Mesenchymal stem cell (in vitro differentiated cells and primary cell): ENCODE measurements around the gene ADGRV1.

ENCODE experiments used
- DNase-seq: peaks from one replicate; pipeline ENCODE4 v3.0.0-alpha.2; 2013
- H2AFZ ChIP-seq: one replicate; pipeline ENCODE4 v1.6.1; 2013; ENCODE audit warnings: low read depth, mild to moderate bottlenecking, control low read depth, inconsistent platforms, low read length, moderate library complexity
- H2AK5ac ChIP-seq: 2 replicates; pipeline ENCODE4 v1.6.1; 2013; ENCODE audit warnings: low read length, moderate library complexity, mild to moderate bottlenecking, inconsistent platforms; ENCODE audit not compliant: severe bottlenecking
- H2BK120ac ChIP-seq: one replicate; pipeline ENCODE4 v1.6.1; 2013; ENCODE audit warnings: low read depth, mild to moderate bottlenecking, inconsistent platforms, low read length, moderate library complexity
- H2BK12ac ChIP-seq, 2 experiments: one replicate each; pipeline ENCODE4 v1.6.1; 2013; ENCODE audit warnings: inconsistent platforms in 2 of 2, low read length in 2 of 2, mild to moderate bottlenecking in 2 of 2, moderate library complexity in 2 of 2, control low read depth in 1 of 2
- H2BK15ac ChIP-seq: one replicate; pipeline ENCODE4 v1.6.1; 2013; ENCODE audit warnings: mild to moderate bottlenecking, low read depth, inconsistent platforms; ENCODE audit not compliant: poor library complexity, severe bottlenecking
- H2BK5ac ChIP-seq: 2 replicates; pipeline ENCODE4 v1.6.1; 2013; ENCODE audit warnings: low read depth, mild to moderate bottlenecking, low read length, control low read depth, inconsistent platforms; ENCODE audit not compliant: poor library complexity, severe bottlenecking
- H3K14ac ChIP-seq, 2 experiments: one replicate each; pipeline ENCODE4 v1.6.1; 2013; ENCODE audit warnings: inconsistent platforms in 2 of 2, low read length in 2 of 2, control low read depth in 1 of 2, mild to moderate bottlenecking in 1 of 2, moderate library complexity in 1 of 2
- H3K18ac ChIP-seq, 2 experiments: one replicate each; pipeline ENCODE4 v1.6.1; 2013; ENCODE audit warnings: inconsistent platforms in 2 of 2, low read length in 2 of 2, control low read depth in 1 of 2, low read depth in 1 of 2, mild to moderate bottlenecking in 1 of 2
- H3K23ac ChIP-seq, 2 experiments: one replicate each; pipeline ENCODE4 v1.6.1; 2013; ENCODE audit warnings: inconsistent platforms in 2 of 2, low read length in 2 of 2, mild to moderate bottlenecking in 2 of 2, moderate library complexity in 2 of 2, control low read depth in 1 of 2
- H3K27ac ChIP-seq: 2 replicates; pipeline ENCODE4 v1.5.1; 2013; ENCODE audit warnings: mild to moderate bottlenecking, moderate library complexity, low read length, control low read depth, inconsistent platforms; ENCODE audit not compliant: poor library complexity, severe bottlenecking
- H3K27me3 ChIP-seq, 2 experiments: 2 replicates each; pipeline versions ENCODE4 v1.6.1 to v1.7.0; 2013; ENCODE audit warnings: low read length in 2 of 2, mild to moderate bottlenecking in 2 of 2, moderate library complexity in 2 of 2, control low read depth in 1 of 2, inconsistent platforms in 1 of 2; ENCODE audit not compliant: control insufficient read depth in 1 of 2, insufficient read depth in 1 of 2
- H3K36me3 ChIP-seq, 2 experiments: 2 replicates each; pipeline versions ENCODE4 v1.6.1 to v1.7.0; 2013; ENCODE audit warnings: low read length in 2 of 2, control low read depth in 1 of 2, inconsistent platforms in 1 of 2, low read depth in 1 of 2, mild to moderate bottlenecking in 1 of 2; ENCODE audit not compliant: insufficient read depth in 2 of 2, control insufficient read depth in 1 of 2
- H3K4ac ChIP-seq, 2 experiments: one replicate each; pipeline ENCODE4 v1.6.1; 2013; ENCODE audit warnings: inconsistent platforms in 2 of 2, low read length in 2 of 2, mild to moderate bottlenecking in 2 of 2, moderate library complexity in 2 of 2, control low read depth in 1 of 2, low read depth in 1 of 2
- H3K4me1 ChIP-seq: 2 replicates; pipeline ENCODE4 v1.6.1; 2013; ENCODE audit warnings: low read depth, low read length, control low read depth; ENCODE audit not compliant: control insufficient read depth, insufficient read depth
- H3K4me2 ChIP-seq: 2 replicates; pipeline ENCODE4 v1.6.1; 2013; ENCODE audit warnings: low read length, mild to moderate bottlenecking, inconsistent platforms; ENCODE audit not compliant: poor library complexity, severe bottlenecking
- H3K4me3 ChIP-seq, 2 experiments: 2 replicates each; pipeline versions ENCODE4 v1.5.1 to v1.7.0; 2013; ENCODE audit warnings: low read length in 2 of 2, mild to moderate bottlenecking in 2 of 2, control low read depth in 1 of 2, low read depth in 1 of 2; ENCODE audit not compliant: insufficient read depth in 1 of 2
- H3K79me1 ChIP-seq: replicated peaks from 2 replicates; pipeline ENCODE4 v1.6.1; 2013; ENCODE audit warnings: mild to moderate bottlenecking, control low read depth, low read length, inconsistent platforms; ENCODE audit not compliant: poor library complexity, severe bottlenecking
- H3K9ac ChIP-seq: 2 replicates; pipeline ENCODE4 v1.7.0; 2013; ENCODE audit warnings: mild to moderate bottlenecking, low read length, moderate library complexity
- H3K9me3 ChIP-seq: 2 replicates; pipeline ENCODE4 v1.7.0; 2013; ENCODE audit warnings: mild to moderate bottlenecking, low read length; ENCODE audit not compliant: control insufficient read depth
- H4K8ac ChIP-seq: one replicate; pipeline ENCODE4 v1.6.1; 2013; ENCODE audit warnings: inconsistent platforms, mild to moderate bottlenecking, low read length, moderate library complexity
- H4K91ac ChIP-seq: one replicate; pipeline ENCODE4 v1.6.1; 2013; ENCODE audit warnings: mild to moderate bottlenecking, low read length, inconsistent platforms
- WGBS: methylation state at CpG from one replicate; pipeline ENCODE4 v1.1.7; 2013; ENCODE audit warnings: mixed read lengths; 5-methylcytosine and 5-hydroxymethylcytosine counted together

The ADGRV1 gene

DNA sequence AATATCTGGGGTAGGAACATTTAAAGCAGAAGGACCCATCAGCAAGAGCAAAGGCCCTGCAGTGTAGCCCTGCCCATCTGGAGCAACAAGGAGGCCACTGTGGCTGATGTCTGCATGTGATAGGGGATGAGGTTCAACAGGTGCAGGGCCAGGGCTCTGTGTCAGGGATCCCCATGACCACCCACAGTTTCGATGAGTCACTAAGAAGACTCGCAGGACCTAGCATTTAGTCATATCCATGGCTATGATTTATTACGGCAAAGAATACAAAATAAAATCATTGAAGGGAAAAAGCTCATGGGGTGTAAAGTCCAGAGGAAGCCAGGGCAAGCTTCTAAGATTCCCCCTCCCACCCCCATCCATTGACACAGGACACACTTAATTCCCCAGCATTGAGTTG lies 188.6 kb downstream of the ADGRV1 start:
- no peak for DNase-seq
- no peak overlapping the region for H3K27ac ChIP-seq
- H3K4ac ChIP-seq = peak overlapping the region in 1 of 2 experiments; percentile 15
- H3K4me3 ChIP-seq = no peak overlapping the region
- no peak overlapping the region for H2AFZ ChIP-seq
- no peak overlapping the region for H3K9ac ChIP-seq
- H3K4me2 ChIP-seq = no peak overlapping the region
- H2AK5ac ChIP-seq = no peak overlapping the region
- no peaks in the 10 kb centered on the region for H3K9me3 ChIP-seq
- no peak overlapping the region for H2BK120ac ChIP-seq
- no peak overlapping the region for H2BK5ac ChIP-seq
- H3K18ac ChIP-seq = no peak overlapping the region
- H4K91ac ChIP-seq = no peak overlapping the region
- peaks cover 1% of the 10 kb centered on the region for H3K4me1 ChIP-seq
- no peak overlapping the region for H2BK15ac ChIP-seq
- H3K27me3 ChIP-seq = peaks cover 0 to 18% of the 10 kb centered on the region in 2 experiments
- H3K79me1 ChIP-seq = no peaks in the 10 kb centered on the region
- H3K23ac ChIP-seq = no peak overlapping the region
- H2BK12ac ChIP-seq = no peak overlapping the region
- H3K36me3 ChIP-seq = no peaks in the 10 kb centered on the region
- H3K14ac ChIP-seq = no peak overlapping the region
- H4K8ac ChIP-seq = no peak overlapping the region
- WGBS = 41% methylated on average over 3 of the region's 3 CpGs

DNA sequence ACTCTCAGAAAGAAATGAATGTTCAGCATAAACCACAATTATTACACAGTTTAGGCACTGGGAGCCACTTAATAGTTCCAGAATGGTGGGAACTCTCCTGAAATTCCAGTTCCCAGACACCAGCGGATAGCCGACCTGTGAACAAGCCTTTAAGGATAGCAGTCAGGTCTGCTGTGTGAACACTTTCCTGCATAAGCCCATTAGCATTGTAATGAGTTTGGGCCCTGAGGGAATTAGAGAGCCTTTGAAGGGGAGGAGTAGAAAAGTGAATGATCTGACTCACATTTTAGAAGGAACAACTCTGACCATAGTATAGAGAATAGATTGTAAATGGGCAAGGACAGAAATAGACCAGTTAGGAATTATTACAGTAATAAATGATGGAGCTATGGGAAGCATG lies 189.1 kb downstream of the ADGRV1 start:
- Histone ChIP-seq H3K36me3 (no peaks in the 10 kb centered on the region), H4K91ac (no peak overlapping the region)
- 88% methylated on average over 2 of the region's 2 CpGs for WGBS

DNA sequence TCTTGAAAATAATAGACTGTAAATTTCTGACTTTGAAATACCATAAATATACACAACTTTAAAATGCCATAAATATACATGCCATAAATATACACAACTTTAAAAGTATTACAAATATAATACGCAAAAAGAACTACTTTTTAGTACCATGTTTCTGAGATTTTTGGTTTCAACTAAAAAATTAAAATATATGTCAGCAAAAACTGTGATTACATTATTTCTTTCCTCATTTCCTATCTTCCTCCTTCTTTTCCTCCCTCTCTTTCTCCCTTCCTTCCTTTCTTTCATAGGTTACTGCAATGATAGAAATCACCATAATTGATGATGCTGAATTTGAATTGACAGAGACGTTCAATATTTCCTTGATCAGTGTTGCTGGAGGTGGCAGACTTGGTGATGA lies 200.5 kb downstream of the ADGRV1 start:
- Histone ChIP-seq H3K4me3 (no peak overlapping the region), H2AFZ (no peak overlapping the region), H3K23ac (no peak overlapping the region), H3K79me1 (no peaks in the 10 kb centered on the region), H3K9ac (no peak overlapping the region), H3K18ac (no peak overlapping the region), H3K27ac (no peak overlapping the region), H3K36me3 (no peaks in the 10 kb centered on the region), H4K8ac (no peak overlapping the region), H3K4me1 (no peaks in the 10 kb centered on the region), H2BK15ac (no peak overlapping the region), H2BK12ac (no peak overlapping the region), H2BK5ac (no peak overlapping the region), H3K27me3 (no peaks in the 10 kb centered on the region), H4K91ac (no peak overlapping the region), H2AK5ac (no peak overlapping the region), H2BK120ac (no peak overlapping the region), H3K14ac (no peak overlapping the region), H3K9me3 (no peaks in the 10 kb centered on the region), H3K4me2 (no peak overlapping the region), H3K4ac (no peak overlapping the region)
- DNase-seq = no peak
- 84% methylated on average over 1 of the region's 2 CpGs for WGBS

More for the DNA sequence above, 189.1 kb downstream of the ADGRV1 start:
- H3K14ac ChIP-seq = no peak overlapping the region
- no peak overlapping the region for H3K27ac ChIP-seq
- H3K9me3 ChIP-seq = no peaks in the 10 kb centered on the region
- H3K4ac ChIP-seq = no peak overlapping the region
- H2BK5ac ChIP-seq = no peak overlapping the region
- peaks cover 1% of the 10 kb centered on the region for H3K4me1 ChIP-seq
- H3K79me1 ChIP-seq = no peaks in the 10 kb centered on the region
- H3K23ac ChIP-seq = no peak overlapping the region
- H2BK15ac ChIP-seq = no peak overlapping the region
- H3K18ac ChIP-seq = no peak overlapping the region
- H2AFZ ChIP-seq = no peak overlapping the region
- H3K4me2 ChIP-seq = no peak overlapping the region
- DNase-seq = no peak
- no peak overlapping the region for H2BK12ac ChIP-seq
- H4K8ac ChIP-seq = no peak overlapping the region
- H3K4me3 ChIP-seq = no peak overlapping the region
- H3K27me3 ChIP-seq = peaks cover 0 to 19% of the 10 kb centered on the region in 2 experiments
- H2BK120ac ChIP-seq = no peak overlapping the region
- H3K9ac ChIP-seq = no peak overlapping the region
- no peak overlapping the region for H2AK5ac ChIP-seq

DNA sequence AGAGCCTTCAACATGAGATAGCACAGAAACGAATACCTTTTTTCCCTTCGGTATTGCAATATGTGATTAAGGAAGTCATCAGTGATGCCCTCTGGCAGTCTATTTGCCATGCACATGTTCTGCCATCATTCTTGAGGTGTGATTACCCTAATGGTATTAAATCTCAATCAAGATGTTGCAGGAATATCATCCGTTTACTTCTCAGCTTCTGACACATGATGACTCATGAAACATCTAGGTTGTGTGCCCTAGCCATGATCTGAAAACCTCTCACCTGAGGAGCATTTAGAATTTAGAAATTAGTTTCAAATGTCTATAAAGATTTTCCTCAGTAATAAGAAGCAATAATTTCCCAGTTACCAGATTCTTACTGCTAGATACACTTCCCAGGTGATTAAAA lies 209.1 kb downstream of the ADGRV1 start:
- no peaks in the 10 kb centered on the region for H3K79me1 ChIP-seq
- H3K36me3 ChIP-seq = no peaks in the 10 kb centered on the region
- H3K27me3 ChIP-seq = peaks cover 0 to 7% of the 10 kb centered on the region in 2 experiments
- H4K8ac ChIP-seq = no peak overlapping the region
- H2BK120ac ChIP-seq = no peak overlapping the region
- no peak overlapping the region for H2AFZ ChIP-seq
- H2BK15ac ChIP-seq = no peak overlapping the region
- no peak overlapping the region for H3K4me3 ChIP-seq
- H2AK5ac ChIP-seq = no peak overlapping the region
- no peak overlapping the region for H2BK12ac ChIP-seq
- H3K4ac ChIP-seq = no peak overlapping the region
- no peak overlapping the region for H3K27ac ChIP-seq
- H2BK5ac ChIP-seq = no peak overlapping the region
- no peak for DNase-seq
- no peak overlapping the region for H3K18ac ChIP-seq
- whole genome bisulfite sequencing = 100% methylated on average over 2 of the region's 3 CpGs
- no peak overlapping the region for H4K91ac ChIP-seq
- H3K4me2 ChIP-seq = no peak overlapping the region
- H3K9ac ChIP-seq = no peak overlapping the region
- H3K9me3 ChIP-seq = no peaks in the 10 kb centered on the region
- H3K14ac ChIP-seq = no peak overlapping the region
- H3K4me1 ChIP-seq = no peaks in the 10 kb centered on the region
- H3K23ac ChIP-seq = no peak overlapping the region
